Endothelial cell of umbilical vein (primary cell): Measurements from ENCODE around the gene WHRN. TPM values are rescaled to one million over a fixed set of nuclear protein-coding genes. Genes with fewer than 3 reads are reported as not detected.

ENCODE experiments used
- BruUV-seq: library from RNA; stranded (reverse); fragments of 400-500 nt; replicated peaks from 2 replicates; lab custom pipeline; 2021; lab: Mats Ljungman, UMichigan
- CTCF ChIA-PET: fragments of 300-600, 350-600 bp; sonication (Branson Sonifier 250); formaldehyde crosslinking; loops from one replicate; lab custom pipeline; 2021; ENCODE audit warnings: antibody characterized with exemption, inconsistent platforms; lab: Charles Lee
- POLR2A ChIA-PET: fragments of 300-600, 350-600 bp; sonication (Branson Sonifier 250); formaldehyde crosslinking; loops from one replicate; lab custom pipeline; 2021; ENCODE audit warnings: antibody characterized with exemption, inconsistent platforms; lab: Charles Lee
- DNase-seq: peaks from one replicate; pipeline ENCODE4 v3.0.0-alpha.2; 2011; ENCODE audit warnings: low read depth, low spot score
- FAIRE-seq: peaks from 2 replicates; lab custom pipeline; 2011; peaks lifted over from hg19 to GRCh38; lab: Jason Lieb, UNC
- H2AFZ ChIP-seq: 2 replicates; pipeline ENCODE4 v1.6.0; 2012; ENCODE audit warnings: low read depth, low read length, control low read depth, inconsistent platforms
- H3K27ac ChIP-seq: 2 replicates; pipeline ENCODE4 v1.5.1; 2011; ENCODE audit warnings: low read depth, mild to moderate bottlenecking, control low read depth, low read length, moderate library complexity; ENCODE audit not compliant: insufficient read depth
- H3K27me3 ChIP-seq, 2 experiments: 2 replicates each; pipeline versions ENCODE4 v1.6.0 to v1.6.1; 2011; ENCODE audit warnings: low read length in 2 of 2, mixed read lengths in 1 of 2; ENCODE audit not compliant: control insufficient read depth in 2 of 2, insufficient read depth in 2 of 2
- H3K36me3 ChIP-seq, 2 experiments: 2 replicates in 1 of 2; 3 replicates in 1 of 2; pipeline ENCODE4 v1.5.1; 2011; ENCODE audit warnings: low read length in 2 of 2, mild to moderate bottlenecking in 1 of 2, moderate library complexity in 1 of 2; ENCODE audit not compliant: control insufficient read depth in 2 of 2, insufficient read depth in 2 of 2; ENCODE audit errors: extremely low read depth in 1 of 2
- H3K4me1 ChIP-seq: 3 replicates; pipeline ENCODE4 v1.5.1; 2011; ENCODE audit warnings: mild to moderate bottlenecking, low read length; ENCODE audit not compliant: control insufficient read depth, insufficient read depth; ENCODE audit errors: extremely low read depth
- H3K4me2 ChIP-seq: 2 replicates; pipeline ENCODE4 v1.6.1; 2011; ENCODE audit warnings: low read length, control low read depth, mixed read lengths; ENCODE audit not compliant: insufficient read depth
- H3K4me3 ChIP-seq, 3 experiments: fragments of 200-600 bp in 1 of 3; sonication (generic), shearing (Covaris generic) in 1 of 3; replicated peaks in 1 of 3; 2 replicates each; pipeline ENCODE4 v1.5.1; 2011 to 2016; ENCODE audit warnings: control low read depth in 3 of 3, low read length in 3 of 3, mild to moderate bottlenecking in 2 of 3, inconsistent platforms in 1 of 3, low read depth in 1 of 3, moderate library complexity in 1 of 3; ENCODE audit not compliant: insufficient read depth in 1 of 3
- H3K79me2 ChIP-seq: 2 replicates; pipeline ENCODE4 v1.6.0; 2012; ENCODE audit warnings: low read length, inconsistent platforms; ENCODE audit not compliant: control insufficient read depth, insufficient read depth
- H3K9ac ChIP-seq: replicated peaks from 2 replicates; pipeline ENCODE3; 2011; ENCODE audit warnings: low read length, control low read depth; ENCODE audit not compliant: insufficient read depth; ENCODE audit errors: extremely low read depth
- H3K9me1 ChIP-seq: replicated peaks from 3 replicates; pipeline ENCODE4 v1.6.0; 2011; ENCODE audit warnings: mild to moderate bottlenecking, low read length; ENCODE audit not compliant: control insufficient read depth, insufficient read depth; ENCODE audit errors: extremely low read depth
- H3K9me3 ChIP-seq: replicated peaks from 2 replicates; pipeline ENCODE4 v1.5.1; 2012; ENCODE audit warnings: low read length, inconsistent platforms; ENCODE audit not compliant: control insufficient read depth, insufficient read depth
- H4K20me1 ChIP-seq: replicated peaks from 2 replicates; pipeline ENCODE3; 2011; ENCODE audit warnings: mild to moderate bottlenecking, low read length; ENCODE audit not compliant: control insufficient read depth, insufficient read depth; ENCODE audit errors: extremely low read depth
- EZH2 ChIP-seq: IDR thresholded peaks from 2 replicates; pipeline ENCODE4 v1.6.1; 2012; ENCODE audit warnings: borderline replicate concordance, low read depth, mild to moderate bottlenecking, moderate library complexity, low read length, inconsistent platforms; ENCODE audit not compliant: severe bottlenecking
- FOS ChIP-seq: IDR thresholded peaks from 2 replicates; pipeline ENCODE4 v1.6.1; 2011; ENCODE audit warnings: mild to moderate bottlenecking, low read length, moderate library complexity, borderline replicate concordance; ENCODE audit not compliant: insufficient read depth
- GATA2 ChIP-seq: IDR thresholded peaks from 2 replicates; pipeline ENCODE4 v1.7.0; 2011; ENCODE audit warnings: low read depth, mild to moderate bottlenecking, moderate library complexity, mixed read lengths, low read length; ENCODE audit not compliant: insufficient read length, insufficient read depth
- JUN ChIP-seq: IDR thresholded peaks from 2 replicates; pipeline ENCODE4 v1.6.1; 2011; ENCODE audit warnings: borderline replicate concordance, low read depth; ENCODE audit not compliant: insufficient read length, insufficient read depth
- MYC ChIP-seq: IDR thresholded peaks from one replicate; pipeline ENCODE4 v1.6.1; 2011; ENCODE audit warnings: mild to moderate bottlenecking, low read depth, low read length
- POLR2A ChIP-seq: IDR thresholded peaks from 2 replicates; pipeline ENCODE4 v1.6.1; 2012; ENCODE audit warnings: low read depth, mild to moderate bottlenecking, control low read depth, low read length
- POLR2AphosphoS5 ChIP-seq: IDR thresholded peaks from 2 replicates; pipeline ENCODE4 v1.6.1; 2012; ENCODE audit warnings: low read depth, mild to moderate bottlenecking, control low read depth, low read length, moderate library complexity; ENCODE audit not compliant: insufficient read depth
- dilution Hi-C: fragments of 300-500 bp; cut with MboI; formaldehyde crosslinking; loops from one replicate; pipeline ENCODE4 v1.15.0; 2019; ENCODE audit warnings: low sequenced_read_pairs; ENCODE audit not compliant: extremely low pct_ligation_motif_present
- intact Hi-C: fragments of 100-400 bp; cut with micrococcal nuclease; formaldehyde crosslinking; loops from one replicate; pipeline ENCODE4 v1.10.0; 2022
- polyA plus RNA-seq, 4 experiments: library from polyadenylated mRNA; depleted of rRNA in 3 of 4; stranded (reverse) in 3 of 4; unstranded in 1 of 4; fragments of >200 nt; gene quantifications; 2 replicates each; pipeline versions ENCODE4 v1.2.1 to v1.2.3, GENCODE V29; 2011 to 2012; ENCODE audit warnings: missing spikeins in 1 of 4
- total RNA-seq: library from RNA; stranded (reverse); gene quantifications from 2 replicates; pipeline ENCODE4 v1.2.3, GENCODE V29; 2021
- TF ChIP-seq, protein P1 (sequence below), 2 donors: IDR thresholded peaks; 1 replicate in 1 of 2; 2 replicates in 1 of 2; pipeline ENCODE4 v1.5.1; 2011; ENCODE audit warnings: low read length in 2 of 2, mild to moderate bottlenecking in 2 of 2, moderate library complexity in 2 of 2, control low read depth in 1 of 2, inconsistent platforms in 1 of 2, low read depth in 1 of 2; ENCODE audit not compliant: insufficient read depth in 1 of 2; ENCODE audit errors: extremely low read depth in 1 of 2
- TF ChIP-seq, protein P2 (sequence below): IDR thresholded peaks from 2 replicates; pipeline ENCODE4 v1.6.1; 2011; ENCODE audit not compliant: insufficient read depth, insufficient read length

Gene WHRN
- total and polyA plus RNA-seq, 2 donors (not counting 3 experiments of a cell fraction or from before 2014, with no cell fraction given) = 0.35 to 0.69 TPM

DNA sequence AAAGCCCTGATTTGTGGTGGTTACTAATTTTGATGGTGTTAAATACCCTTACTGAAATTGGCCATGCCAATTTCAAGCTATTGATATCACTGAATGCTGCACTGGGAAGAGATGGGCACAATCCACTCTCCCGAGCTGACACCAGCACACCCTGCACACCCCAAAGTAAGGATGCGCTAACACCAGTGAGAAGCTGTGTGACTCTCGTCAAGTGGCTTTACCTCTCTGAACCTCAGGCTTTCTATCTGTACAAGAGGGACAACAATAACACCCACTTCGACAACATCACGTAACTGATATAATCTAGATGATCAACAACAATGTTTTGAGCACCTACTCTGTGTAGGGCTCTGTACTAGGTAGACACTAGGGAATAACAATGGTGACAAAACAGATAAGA, 109.5 kb downstream of the WHRN start:
- Histone ChIP-seq H3K4me3 (no peak overlapping the region), H2AFZ (no peak overlapping the region), H3K9ac (no peak overlapping the region), H3K79me2 (no peaks in the 10 kb centered on the region), H3K4me1 (no peaks in the 10 kb centered on the region), H3K36me3 (no peaks in the 10 kb centered on the region), H3K27ac (no peak overlapping the region), H3K9me1 (no peaks in the 10 kb centered on the region), H3K9me3 (no peaks in the 10 kb centered on the region), H3K27me3 (no peaks in the 10 kb centered on the region), H4K20me1 (no peaks in the 10 kb centered on the region), H3K4me2 (no peak overlapping the region)
- no TSS peak for BruUV-seq
- POLR2A ChIA-PET = no interaction called here
- no peak for FAIRE-seq
- intact Hi-C loops = no loop called here
- dilution Hi-C loops = no loop called here
- CTCF ChIA-PET = interaction anchor here (0.8 to 1.9 kb wide), 5 partner anchors 8 to 288 kb away, joined by 3 to 9 read pairs (median 3); partner anchors contain the start of gene TEX48
- TF ChIP-seq POLR2A (no peak), FOS (no peak), EZH2 (no peak), MYC (no peak), POLR2AphosphoS5 (no peak), GATA2 (no peak), JUN (no peak)
- TF ChIP-seq, protein P1, sequence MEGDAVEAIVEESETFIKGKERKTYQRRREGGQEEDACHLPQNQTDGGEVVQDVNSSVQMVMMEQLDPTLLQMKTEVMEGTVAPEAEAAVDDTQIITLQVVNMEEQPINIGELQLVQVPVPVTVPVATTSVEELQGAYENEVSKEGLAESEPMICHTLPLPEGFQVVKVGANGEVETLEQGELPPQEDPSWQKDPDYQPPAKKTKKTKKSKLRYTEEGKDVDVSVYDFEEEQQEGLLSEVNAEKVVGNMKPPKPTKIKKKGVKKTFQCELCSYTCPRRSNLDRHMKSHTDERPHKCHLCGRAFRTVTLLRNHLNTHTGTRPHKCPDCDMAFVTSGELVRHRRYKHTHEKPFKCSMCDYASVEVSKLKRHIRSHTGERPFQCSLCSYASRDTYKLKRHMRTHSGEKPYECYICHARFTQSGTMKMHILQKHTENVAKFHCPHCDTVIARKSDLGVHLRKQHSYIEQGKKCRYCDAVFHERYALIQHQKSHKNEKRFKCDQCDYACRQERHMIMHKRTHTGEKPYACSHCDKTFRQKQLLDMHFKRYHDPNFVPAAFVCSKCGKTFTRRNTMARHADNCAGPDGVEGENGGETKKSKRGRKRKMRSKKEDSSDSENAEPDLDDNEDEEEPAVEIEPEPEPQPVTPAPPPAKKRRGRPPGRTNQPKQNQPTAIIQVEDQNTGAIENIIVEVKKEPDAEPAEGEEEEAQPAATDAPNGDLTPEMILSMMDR (IDR thresholded peaks at IDR 0.05; ENCODE audit: extremely low read depth in 1 of 2, insufficient read depth in 1 of 2, low read depth in 1 of 2, low read length in 2 of 2) = no peak
- TF ChIP-seq, protein P2, sequence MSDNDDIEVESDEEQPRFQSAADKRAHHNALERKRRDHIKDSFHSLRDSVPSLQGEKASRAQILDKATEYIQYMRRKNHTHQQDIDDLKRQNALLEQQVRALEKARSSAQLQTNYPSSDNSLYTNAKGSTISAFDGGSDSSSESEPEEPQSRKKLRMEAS = no peak
- DNase-seq = no peak
